ENCODE data around the gene LRRN2. TPM values are rescaled to one million over a fixed set of nuclear protein-coding genes. Genes with fewer than 3 reads are reported as not detected.
"Not testable (repeated sequence)": the region's sequence is repeated elsewhere in the genome, so short reads cannot be mapped to it uniquely, and the experiment has no call there.

The LRRN2 gene
- total RNA-seq, 1 donor from 2014 or later: 3.9 TPM

DNA sequence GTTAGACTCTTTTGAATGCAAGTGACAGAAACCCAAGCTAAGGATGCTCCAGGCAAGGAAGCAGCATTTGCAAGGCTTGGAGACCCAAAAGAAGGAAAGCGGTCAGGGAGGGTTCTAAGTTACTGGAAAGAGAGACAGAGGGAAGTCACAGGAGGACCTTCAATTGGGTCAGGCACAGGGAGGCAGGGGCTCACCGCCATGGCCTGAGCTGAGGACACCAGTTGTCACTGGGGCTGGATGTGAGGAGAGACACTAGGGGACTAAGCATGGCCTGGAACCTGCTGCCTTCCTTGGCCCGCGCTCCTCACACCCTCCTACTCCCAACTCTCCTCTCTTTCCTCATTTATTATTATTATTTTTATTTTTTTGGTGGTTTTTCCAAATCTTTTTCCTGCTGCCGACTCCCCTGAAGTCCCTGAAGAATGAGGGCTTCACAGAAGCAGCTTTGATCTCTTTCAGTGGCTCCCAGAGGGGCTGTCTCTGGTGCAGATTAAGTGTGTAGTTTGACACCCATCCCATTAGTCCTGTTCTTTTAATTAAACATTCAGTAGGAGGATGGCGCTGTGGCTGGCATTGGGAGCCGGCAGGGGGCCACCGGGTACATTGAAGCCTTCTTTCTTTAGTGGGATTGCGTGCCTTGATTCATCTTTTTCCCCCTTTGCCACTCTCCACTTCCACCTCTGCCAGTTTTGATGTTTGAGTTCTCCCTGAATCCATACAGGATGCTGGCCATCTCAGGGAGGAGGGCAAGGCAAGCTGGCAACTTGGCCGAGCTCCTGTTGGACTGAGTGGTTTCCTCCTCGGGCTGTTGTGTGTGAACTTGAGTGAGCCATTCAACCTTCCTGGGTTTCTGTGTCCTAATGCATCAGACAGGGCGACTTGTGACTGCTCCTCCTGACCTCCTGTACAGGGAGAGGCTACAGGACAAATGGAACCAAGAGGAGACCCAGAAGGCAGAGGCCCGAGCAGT is 110.0 kb downstream of the LRRN2 start:
- no peak for DNase-seq (ENCODE audit: low spot score)

GRCh38 chr1:204574865-204575163 is 110.7 kb downstream of the LRRN2 start:
- DNase-seq (ENCODE audit: low spot score): no peak

DNA sequence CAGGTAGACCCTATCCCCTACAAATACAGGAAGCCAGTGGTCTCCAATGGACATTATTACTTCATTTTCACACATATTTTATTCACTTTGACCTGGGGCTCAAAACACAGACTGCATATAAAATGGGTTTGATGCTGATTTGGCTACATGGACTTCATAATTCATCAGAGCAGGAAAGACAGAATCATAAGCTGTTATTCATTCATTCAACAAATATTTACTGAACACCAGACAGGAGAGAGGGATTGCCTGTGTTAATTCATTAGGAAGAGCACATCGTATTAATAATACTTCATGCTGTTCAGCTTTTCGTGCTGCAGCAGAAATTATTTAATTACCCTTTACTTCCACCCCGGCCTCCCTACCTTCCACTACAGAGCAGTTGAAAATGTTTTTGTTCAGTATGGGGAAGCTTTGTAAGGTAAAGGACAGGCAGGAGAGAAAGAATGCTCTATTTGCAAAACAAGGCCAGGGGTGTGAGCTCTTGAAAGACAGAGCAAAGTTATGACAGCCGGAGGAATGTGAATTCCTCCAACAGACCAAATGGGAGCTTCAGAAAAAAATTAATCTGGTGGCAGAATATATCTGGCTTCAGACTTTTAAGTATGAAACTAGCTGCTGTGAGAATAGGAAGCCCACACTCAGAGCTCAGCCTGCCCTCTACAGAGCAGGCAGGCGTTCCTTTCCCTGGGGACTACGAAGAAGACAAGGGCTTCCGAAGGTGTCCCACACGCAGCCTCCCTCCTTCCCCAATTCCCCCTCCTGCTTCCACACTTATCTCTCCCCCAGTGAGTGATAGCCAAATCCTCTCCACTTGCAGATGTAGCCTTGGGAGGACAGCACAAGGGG is 111.3 kb downstream of the LRRN2 start:
- DNase-seq (ENCODE audit: low spot score): peak; percentile 14

DNA sequence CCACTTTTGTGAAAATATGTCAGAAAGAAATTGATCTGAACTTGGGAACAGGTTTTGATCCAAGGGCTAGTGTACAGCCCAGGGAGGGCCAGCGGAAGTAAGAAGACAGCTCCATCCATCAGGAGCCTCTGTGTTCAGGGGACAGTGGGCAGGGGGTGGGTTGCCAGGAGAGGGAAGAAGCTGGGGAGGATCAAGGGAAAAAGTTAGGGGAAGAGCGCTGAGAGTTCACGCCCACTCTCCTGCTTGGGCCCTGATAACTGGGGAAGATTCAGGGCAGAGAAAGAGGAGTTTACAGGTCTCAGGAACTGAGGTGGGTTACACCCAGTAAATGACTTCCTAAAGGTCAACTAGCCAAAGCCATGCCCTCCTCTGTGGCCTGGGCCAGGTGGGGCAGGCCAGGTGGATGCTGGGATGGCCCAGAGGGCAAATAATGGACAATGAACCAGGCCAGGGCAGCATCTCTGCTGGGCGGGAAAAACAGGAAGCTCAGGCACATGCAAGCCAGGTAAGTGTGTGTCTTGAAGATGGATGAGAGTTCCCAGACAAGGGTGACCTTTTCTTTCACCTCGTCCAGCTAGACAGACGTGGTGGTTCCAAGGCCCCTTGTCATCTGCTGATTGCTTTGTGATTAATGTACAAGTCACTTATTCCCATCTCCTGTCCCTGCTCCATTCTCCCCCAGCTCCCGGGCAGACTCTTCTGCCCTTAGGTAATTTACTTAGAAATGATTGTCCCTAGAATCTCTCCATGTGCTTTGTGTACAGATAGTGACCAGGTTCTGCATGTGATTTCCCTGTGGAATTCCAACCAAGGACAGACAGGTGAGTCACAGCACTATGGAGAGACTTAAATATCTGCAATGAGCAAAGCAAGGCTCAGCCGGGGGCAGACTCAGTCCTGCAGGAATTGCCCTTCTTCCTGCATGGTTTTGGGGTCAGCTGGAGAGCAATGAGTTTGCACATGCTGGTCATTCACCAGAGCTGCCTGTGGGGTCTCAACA is 112.3 kb downstream of the LRRN2 start:
- no peak for DNase-seq (ENCODE audit: low spot score)

GRCh38 chr1:204571631-204572030 is 113.9 kb downstream of the LRRN2 start:
- DNase-seq (ENCODE audit: low spot score): no peak

- DNase-seq (ENCODE audit: low spot score): no peak
Observed at GRCh38 chr1:204571128-204571527, 114.4 kb downstream of the LRRN2 start.

- not testable (repeated sequence) for DNase-seq (ENCODE audit: low spot score)
Observed at GRCh38 chr1:204570021-204570420, 115.5 kb downstream of the LRRN2 start.

DNA sequence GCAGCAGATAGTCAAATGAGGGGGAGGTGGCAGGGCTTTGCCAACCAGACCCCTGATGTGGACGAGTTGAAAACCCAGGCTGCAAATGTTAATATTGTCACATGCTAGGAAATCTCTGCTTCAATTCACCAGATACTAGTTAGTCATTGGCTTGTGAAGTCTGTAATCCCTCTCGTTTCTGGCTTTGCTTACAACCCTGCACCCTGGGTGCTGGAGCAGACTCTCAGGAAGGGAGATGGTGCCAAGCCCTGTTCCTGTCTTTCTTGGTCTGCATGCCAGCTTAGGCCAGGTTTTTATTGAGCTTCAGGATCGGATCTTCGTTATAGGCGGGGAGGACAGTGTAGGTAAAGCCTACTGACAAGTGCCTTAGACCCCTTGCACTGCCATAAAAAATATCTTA is 116.1 kb downstream of the LRRN2 start:
- DNase-seq (ENCODE audit: low spot score): no peak

DNA sequence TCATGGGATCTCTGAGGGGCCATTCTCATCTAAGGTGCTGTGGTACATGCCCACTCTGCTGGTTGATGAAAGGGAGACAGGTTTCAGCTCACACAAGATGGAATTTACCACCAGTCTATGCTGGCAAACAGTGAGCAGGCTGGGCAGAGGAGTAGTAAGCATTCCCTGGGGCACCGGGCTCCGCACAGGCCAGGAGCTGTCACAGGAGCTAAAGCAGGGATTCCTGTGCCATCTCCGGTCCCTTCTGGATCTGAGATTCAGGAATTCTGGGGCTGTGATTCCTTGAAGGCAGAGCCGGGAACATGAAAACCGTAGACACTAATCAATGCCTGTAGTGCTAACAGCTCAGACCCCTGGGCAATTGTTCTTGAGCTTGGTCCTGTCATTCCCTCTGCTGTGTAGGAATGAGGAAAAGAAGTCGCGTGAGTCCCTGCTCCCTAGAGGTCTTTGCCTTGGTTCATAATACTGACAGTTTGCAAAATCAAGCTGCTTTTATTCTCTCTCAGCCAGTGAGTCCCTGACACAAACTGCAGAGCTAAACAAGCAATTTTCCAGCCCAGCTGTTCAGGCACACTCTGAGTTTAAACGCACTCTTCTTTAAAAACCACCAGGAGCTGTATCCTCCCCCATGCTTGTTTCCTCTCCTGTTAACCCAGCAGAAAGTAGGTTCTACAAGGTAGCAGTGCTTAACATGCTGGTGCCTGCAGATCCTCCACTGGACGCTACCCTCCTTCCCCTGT is 116.8 kb downstream of the LRRN2 start:
- DNase-seq (ENCODE audit: low spot score): no peak

Other genes with a start within 250 kb of the LRRN2 start
- 7.7 TPM for gene PIK3C2B, start 190.9 kb downstream of the LRRN2 start, total RNA-seq (ENCODE audit: insufficient read depth, low replicate concordance)
- gene MDM4, start 169.3 kb downstream of the LRRN2 start, total RNA-seq (ENCODE audit: insufficient read depth, low replicate concordance): 58.7 TPM
- 6.0 TPM for gene NFASC, start 185.1 kb upstream of the LRRN2 start, total RNA-seq (ENCODE audit: insufficient read depth, low replicate concordance)

Data from umbilical cord (tissue), 2 donors.